HG02870 (cell line): ENCODE data around the gene DPH1.
"Not testable (repeated sequence)": the region's sequence is repeated elsewhere in the genome, so short reads cannot be mapped to it uniquely, and the experiment has no call there.

Experiments
- ATAC-seq: cut with Tn5 transposase; IDR thresholded peaks from one replicate; pipeline ENCODE4 v1.9.1; 2021; ENCODE audit warnings: mild to moderate bottlenecking, moderate library complexity; ENCODE audit not compliant: unreplicated experiment

The DPH1 gene

DNA sequence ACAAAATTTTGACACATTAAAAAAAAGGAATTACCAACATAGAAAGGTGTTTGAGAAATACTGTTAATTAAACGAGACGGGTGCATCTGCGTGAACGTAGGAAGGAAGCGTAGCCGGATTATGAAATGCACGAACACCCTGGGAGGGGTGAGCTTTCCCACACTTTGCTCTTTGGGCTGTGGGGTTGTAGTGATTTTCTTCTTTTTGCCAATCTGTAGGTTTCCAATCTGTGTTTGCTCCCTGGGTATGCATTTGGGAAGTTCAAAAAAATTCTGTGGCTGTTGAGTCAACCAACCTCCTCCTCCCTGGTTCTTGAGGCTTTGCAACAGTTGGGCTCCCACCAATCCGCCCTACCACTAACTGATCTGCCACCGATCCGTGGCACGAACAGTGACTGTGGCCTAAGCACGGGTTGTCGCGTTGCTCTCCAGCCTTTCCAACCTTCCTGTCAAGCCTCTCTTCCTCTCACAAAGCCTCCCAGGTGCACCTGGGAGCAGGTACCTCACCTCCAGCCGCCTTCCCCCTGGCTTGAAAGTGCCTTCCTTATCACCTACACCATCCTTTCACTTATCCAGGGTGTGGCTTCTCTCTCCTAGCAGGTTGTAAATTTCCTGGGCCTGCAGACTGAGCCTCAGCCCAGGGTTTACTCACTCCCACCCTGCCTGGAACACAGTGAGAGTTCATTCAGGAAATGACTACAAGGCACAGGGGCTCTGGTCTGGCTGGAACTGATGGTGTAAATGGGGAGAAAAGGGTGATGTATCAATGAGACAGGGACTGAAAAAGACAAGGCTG lies 21.4 kb upstream of the DPH1 start:
- ATAC-seq, result no peak

DNA sequence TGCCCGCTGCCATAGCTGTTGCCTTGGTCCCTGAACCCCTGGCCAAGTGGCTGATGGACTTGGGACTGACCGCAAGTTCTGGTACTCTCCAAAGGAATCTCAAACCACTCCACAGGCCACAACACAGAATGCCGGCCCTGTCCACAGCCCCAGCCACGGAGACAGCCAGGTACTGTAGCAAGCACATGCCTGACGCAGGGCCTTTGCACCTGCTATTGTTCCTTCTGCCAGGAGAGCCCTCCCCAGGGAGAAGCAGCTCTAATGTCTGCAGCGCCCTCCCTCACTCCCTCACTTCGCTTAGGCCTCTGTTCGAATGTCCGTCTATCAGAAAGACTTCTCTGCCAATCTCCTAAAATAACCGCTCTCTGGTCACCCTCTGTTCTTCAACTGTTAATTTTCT lies 20.2 kb upstream of the DPH1 start:
- no peak for ATAC-seq

DNA sequence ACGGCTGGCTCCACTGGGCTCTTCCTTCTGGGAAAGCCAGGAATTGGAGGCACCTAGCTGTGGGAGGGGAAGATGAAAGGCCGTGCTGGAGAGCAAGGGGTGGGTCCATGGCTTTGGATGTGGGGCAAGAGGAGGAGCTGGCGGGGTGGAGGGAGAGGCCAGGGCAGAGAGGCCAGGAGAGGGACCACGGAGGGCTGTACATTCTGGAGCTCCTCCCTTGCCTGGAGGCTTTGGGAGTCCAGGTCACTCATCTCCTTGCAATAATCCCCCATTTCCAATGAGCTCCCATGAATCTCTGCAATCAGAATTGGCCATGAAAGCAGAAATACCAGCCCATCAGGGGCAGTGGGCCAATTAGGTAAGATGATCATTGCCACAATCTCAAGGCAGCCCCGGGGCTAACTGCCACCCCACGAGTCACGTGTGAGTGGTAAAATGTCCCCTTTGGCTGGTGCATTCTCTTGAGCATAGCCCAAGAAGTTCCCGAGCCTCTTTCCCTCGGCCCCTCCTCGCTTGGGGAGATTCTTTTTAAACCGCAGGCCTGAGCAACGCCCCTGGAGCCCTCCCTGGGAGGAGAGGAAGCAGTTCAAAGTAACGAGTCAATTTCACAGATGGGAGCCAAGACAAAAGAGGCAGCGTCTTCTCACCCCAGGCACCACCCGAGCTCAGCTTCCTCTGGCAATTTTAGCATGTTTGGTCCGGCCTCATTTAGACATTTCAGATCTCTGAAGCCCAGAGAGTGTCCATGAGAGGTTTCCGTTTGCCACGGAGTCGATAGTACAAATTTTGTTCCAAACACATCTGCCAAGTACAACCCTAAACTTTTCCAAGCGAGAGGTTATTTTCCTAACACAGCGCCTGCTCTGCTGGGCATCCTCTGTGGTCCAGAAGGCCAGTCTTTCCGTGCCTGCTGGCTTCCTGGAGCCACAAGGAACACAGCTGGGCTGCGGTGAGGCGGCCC lies 18.3 kb upstream of the DPH1 start:
- ATAC-seq, result no peak

GRCh38 chr17:2012499-2012898 lies 17.5 kb upstream of the DPH1 start:
- ATAC-seq, result no peak

- not testable (repeated sequence) for ATAC-seq
These were observed 16.5 kb upstream of the DPH1 start for GRCh38 chr17:2013220-2013993.

DNA sequence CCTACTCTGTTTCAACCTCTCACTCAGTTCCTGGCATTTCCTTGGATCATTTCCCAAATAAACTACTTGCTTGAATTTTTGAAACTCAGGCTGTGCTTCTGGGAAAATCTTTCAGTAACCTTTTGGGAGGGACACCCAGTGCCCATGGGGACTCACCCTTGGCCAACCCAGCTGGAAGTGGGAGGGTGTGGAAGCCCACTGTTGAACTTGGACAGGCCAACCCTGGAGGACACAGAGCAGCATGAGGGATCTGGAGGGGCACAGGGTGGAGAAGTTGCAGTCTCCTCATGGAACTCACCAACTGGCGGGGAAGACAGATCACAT lies 16.0 kb upstream of the DPH1 start:
- ATAC-seq, result no peak

GRCh38 chr17:2015314-2015713 lies 14.6 kb upstream of the DPH1 start:
- no peak for ATAC-seq

- ATAC-seq, result no peak
These were observed 13.5 kb upstream of the DPH1 start for GRCh38 chr17:2016494-2016893.

DNA sequence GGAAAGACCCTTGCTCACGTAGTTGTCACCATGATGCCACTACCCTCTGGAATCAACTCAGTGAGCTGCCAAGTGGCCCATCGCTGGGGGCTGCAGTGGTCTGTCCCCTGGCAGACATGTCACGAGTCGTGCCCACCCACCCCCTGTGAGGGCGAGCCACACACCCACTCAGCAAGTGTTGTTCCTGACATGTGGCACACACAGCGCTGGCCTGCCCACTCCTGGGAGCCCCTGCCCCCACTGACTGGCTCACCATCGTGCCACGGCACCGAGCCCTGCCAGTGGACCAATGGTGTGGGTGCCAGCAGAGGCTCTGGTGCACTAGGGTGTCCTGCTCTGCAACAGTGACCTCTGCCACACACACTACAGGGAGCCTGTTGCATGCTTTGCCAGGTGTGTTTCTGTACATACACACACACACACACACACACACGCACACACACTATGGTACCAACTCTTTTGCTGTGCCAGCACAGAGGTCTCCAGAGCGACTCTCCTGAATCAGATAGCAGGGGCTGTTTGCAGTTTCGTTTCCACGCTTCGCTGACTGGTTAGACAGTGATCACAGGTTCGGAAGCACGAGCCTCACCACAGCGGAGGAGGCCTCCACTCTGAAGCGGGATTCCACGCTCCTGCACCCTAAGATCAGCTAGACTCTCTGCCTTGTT lies 12.5 kb upstream of the DPH1 start:
- ATAC-seq, result no peak

DNA sequence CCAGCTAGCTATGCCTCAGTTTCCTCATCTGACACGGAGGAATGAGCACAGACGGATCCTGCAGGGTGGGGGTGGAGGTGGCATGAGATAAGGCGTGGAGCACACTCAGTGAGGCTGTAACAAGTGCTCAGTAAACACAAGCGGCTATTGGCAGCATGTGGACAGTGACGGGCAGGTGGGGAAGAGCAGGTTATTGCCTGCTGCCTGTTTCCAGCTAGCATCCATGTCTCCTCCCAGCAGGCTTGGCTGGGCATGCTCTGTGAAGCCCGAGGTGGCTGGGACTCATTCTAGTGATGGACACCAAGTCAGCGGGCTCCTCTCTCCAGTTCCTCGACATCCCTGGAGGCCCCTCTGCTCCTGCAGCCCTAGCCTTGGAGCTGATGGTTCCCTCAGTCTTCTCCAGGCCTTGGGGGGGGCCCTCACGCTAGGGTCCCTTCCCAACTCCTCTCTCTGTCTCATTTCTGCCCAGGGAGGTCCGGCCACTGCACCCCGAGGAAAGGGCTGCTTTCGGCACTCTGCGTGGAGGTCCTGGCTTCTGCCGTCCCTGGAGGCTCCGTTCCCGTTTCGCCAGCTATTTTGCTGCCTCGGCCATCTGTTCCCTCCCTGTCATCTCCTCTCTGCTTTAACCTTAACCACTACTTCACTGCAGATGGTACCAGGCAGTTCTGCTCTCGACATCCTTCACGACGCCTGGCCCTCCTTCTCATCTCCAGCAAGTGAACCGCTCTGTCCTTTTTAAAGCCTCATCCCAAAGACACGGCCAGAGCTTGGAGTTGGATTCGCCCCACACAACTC lies 11.0 kb upstream of the DPH1 start:
- no peak for ATAC-seq

DNA sequence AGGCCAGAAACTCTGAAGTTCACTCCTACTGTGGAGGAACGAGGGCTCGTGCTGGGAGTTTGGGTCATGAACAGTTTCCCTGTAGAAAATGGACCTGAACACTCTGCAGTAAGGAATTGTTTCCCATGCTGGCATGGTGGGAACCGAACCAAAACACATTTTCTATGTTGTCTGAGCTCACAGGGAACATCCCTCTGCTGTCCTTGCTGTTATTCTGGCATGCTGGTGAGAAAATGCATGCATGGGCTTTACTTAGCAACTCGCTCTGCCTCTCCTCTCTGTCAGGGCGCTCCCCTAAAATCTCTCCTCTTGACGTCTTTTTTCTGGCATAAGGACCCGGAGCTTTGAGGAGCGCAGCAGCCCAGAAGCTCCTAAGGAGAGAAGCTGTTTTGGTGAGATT lies 10.2 kb upstream of the DPH1 start:
- no peak for ATAC-seq

DNA sequence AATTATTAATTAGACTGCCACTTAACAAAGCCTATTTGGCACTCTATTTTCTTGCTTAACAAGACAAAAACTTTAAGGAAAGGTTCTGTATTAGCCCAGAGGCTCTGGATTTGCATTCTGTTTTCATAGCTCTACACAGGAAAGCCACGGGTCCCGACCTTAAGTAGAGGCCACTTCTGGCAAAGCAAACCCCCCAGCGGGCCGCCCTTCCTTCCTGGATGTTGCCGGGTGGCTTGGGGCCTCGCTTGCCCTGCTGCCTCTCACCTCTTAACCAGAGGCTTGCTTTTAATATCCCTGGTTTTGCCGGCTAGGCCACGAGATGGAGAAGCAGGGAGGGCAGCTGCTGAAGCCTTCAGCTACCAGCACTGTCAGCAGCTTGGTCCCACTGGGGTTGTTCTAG lies 9.2 kb upstream of the DPH1 start:
- no peak for ATAC-seq

GRCh38 chr17:2022647-2023240 lies 7.2 kb upstream of the DPH1 start:
- no peak for ATAC-seq

DNA sequence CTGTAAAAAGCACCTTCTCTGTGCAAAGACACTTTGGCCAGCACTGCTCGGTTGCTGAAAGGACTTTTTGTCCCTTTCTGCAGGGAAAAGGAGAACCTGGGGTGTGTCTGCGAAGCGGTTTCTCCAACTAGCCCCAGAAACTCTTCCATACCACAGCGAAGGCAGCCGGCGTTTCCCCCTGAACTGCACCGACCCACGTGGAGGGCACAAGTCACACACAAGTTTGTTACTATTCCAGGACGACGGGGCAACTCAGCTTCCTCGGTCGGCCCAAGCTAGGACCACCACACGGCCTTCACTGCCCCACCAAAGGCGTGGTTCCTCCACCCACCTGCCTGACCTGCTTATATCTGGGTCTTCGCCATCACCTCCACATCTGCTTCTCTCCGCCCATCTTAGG lies 6.7 kb upstream of the DPH1 start:
- no peak for ATAC-seq

DNA sequence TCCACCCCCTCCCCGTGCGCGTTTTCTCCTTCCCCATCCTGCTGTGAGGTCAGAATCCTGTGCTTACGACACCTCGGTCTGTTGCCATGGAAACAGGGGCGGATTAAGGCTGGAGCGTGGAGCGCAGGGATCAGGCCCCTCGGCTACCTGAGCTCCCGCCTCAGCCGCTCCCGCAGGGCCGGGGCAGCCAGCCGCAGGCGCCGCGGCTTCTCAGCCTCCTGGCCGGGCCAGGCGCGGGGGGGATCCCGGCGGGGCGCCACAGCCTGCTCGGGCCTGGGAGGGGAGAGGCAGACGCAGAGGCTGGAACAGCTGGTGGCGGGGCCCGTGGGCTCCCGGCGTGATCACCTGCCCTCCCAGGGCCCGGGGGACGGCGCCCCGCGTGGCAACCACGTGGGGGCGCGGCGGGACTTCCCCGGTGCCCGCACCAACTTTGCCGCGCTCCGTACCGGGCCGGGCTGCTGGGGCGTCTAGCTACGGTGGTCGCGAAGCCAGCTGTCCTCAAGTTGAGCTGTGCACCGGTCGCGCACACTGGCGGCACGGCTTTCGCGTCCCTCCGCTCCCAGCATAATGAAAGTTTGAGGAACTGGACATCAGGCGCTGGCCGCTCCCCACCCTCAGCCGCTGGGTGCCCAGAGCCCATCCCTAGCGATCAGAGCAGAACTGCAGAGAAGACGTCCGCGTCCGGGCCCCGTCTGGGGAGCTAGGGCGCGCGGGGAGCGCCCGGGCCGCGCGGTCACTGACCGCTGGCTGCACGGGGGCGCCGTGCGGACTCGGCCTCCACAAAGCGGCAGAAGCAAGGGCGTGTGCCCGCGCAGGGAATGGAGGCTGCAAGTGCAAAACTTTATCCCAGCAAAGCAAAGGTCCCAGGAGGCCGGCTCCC lies 6.0 kb upstream of the DPH1 start:
- no peak for ATAC-seq

DNA sequence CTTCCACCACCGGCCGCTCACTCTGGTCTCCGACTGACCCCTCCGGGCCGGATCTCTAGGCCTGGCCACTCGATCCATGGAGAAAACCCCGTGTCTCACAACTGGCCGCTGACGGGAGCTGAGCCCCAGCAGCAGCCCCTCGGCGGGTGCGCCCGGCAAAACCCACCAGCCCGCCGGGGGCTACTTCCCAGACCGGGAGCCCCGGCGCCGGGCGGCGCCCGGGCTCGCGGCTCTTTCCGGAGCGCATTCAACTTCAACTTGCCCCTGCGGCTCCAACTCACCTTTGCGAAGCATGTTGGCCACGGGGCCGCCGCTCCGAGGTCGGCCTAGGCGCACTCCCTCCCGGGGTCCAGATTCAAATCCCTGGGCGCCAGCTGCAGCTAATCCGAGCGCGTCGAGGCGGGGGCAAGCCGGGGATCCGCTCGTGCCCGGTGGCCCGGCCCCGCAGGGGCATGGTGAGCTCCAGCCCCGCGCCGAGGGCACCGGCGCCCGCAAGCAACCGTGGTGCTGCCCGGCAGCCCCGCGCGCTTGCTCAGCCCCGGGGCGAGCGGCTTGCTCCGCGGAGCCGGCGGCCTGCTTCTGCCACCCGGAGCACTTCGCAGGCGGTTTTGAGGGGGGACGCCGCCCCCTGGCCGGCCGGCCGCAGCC lies 5.3 kb upstream of the DPH1 start:
- ATAC-seq, result no peak

GRCh38 chr17:2025220-2025621 lies 4.7 kb upstream of the DPH1 start, which contains the start of gene RTN4RL1:
Gene RTN4RL1 (minus strand): TSS chr17:2025334. CDS start chr17:2024865, 469 bp downstream.
- ATAC-seq, result no peak
